ENCODE measurements around the gene CEACAM16.
"Not testable (repeated sequence)": the region's sequence is repeated elsewhere in the genome, so short reads cannot be mapped to it uniquely, and the experiment has no call there.

Gene CEACAM16

GRCh38 chr19:44706506-44707236, 7.7 kb downstream of the CEACAM16 start:
- TF ChIP-seq CTCF (conservative IDR thresholded peaks at IDR 0.05; ENCODE audit: low read length) = no peak
- no peak for DNase-seq (ENCODE audit: low read depth)
- no peak overlapping the region for H3K4me3 ChIP-seq (ENCODE audit: low read length)

- no peak for TF ChIP-seq CTCF (conservative IDR thresholded peaks at IDR 0.05; ENCODE audit: low read length)
- DNase-seq (ENCODE audit: low read depth) = no peak
- no peak overlapping the region for H3K4me3 ChIP-seq (ENCODE audit: low read length)
Observed at GRCh38 chr19:44707794-44708193, 8.8 kb downstream of the CEACAM16 start.

- no peak for TF ChIP-seq CTCF (conservative IDR thresholded peaks at IDR 0.05; ENCODE audit: low read length)
- H3K4me3 ChIP-seq (ENCODE audit: low read length) = no peak overlapping the region
- no peak for DNase-seq (ENCODE audit: low read depth)
Observed at GRCh38 chr19:44708940-44709339, 10.0 kb downstream of the CEACAM16 start.

GRCh38 chr19:44709434-44710266, 10.7 kb downstream of the CEACAM16 start:
- DNase-seq (ENCODE audit: low read depth); H3K4me3 ChIP-seq (ENCODE audit: low read length): not testable (repeated sequence)

- no peak for TF ChIP-seq CTCF (conservative IDR thresholded peaks at IDR 0.05; ENCODE audit: low read length)
- H3K4me3 ChIP-seq (ENCODE audit: low read length) = no peak overlapping the region
- no peak for DNase-seq (ENCODE audit: low read depth)
Observed at GRCh38 chr19:44710483-44710882, 11.5 kb downstream of the CEACAM16 start.

- DNase-seq (ENCODE audit: low read depth) = no peak
Observed at GRCh38 chr19:44712864-44713515, 14.0 kb downstream of the CEACAM16 start.

More at GRCh38 chr19:44712864-44713515, 14.0 kb downstream of the CEACAM16 start:
- no peak overlapping the region for H3K4me3 ChIP-seq (ENCODE audit: low read length)
- TF ChIP-seq CTCF (conservative IDR thresholded peaks at IDR 0.05; ENCODE audit: low read length) = no peak

Measured in AG10803 (cell line).